HL-60 (cell line): ENCODE measurements around the gene PGM1.

Experiments used
- DNase-seq, 2 experiments: peaks; one replicate each; pipeline ENCODE4 v3.0.0-alpha.2; 2010 to 2020; ENCODE audit warnings: low read depth in 1 of 2, low spot score in 1 of 2
- H3K27ac ChIP-seq: fragments of 250-450 bp; sonication (Bioruptor Pico); replicated peaks from 2 replicates; pipeline ENCODE4 v1.5.1; 2020; ENCODE audit warnings: mild to moderate bottlenecking, moderate library complexity
- H3K27me3 ChIP-seq: fragments of 250-450 bp; sonication (Bioruptor Pico); 2 replicates; pipeline ENCODE4 v1.5.1; 2021; ENCODE audit warnings: mild to moderate bottlenecking, moderate library complexity; ENCODE audit not compliant: insufficient read depth, poor library complexity, severe bottlenecking
- H3K4me3 ChIP-seq: replicated peaks from 2 replicates; pipeline ENCODE4 v1.5.1; 2011; ENCODE audit warnings: mild to moderate bottlenecking, control low read depth, low read length; ENCODE audit not compliant: insufficient read depth
- GABPA ChIP-seq: IDR thresholded peaks from 2 replicates; pipeline ENCODE4 v1.6.1; 2012; ENCODE audit warnings: low read depth
- POLR2AphosphoS5 ChIP-seq: IDR thresholded peaks from 2 replicates; pipeline ENCODE4 v1.6.1; 2012; ENCODE audit warnings: low read depth
- SPI1 ChIP-seq: IDR thresholded peaks from 2 replicates; pipeline ENCODE4 v1.6.1; 2012; ENCODE audit warnings: low read depth, mild to moderate bottlenecking, borderline replicate concordance
- TF ChIP-seq, protein P1 (sequence below): IDR thresholded peaks from one replicate; pipeline ENCODE4 v1.5.1; 2011; ENCODE audit warnings: low read length, control low read depth, inconsistent platforms; ENCODE audit not compliant: insufficient read depth
- TF ChIP-seq, protein P2 (sequence below): IDR thresholded peaks from 2 replicates; pipeline ENCODE4 v1.6.1; 2012; ENCODE audit warnings: low read depth; ENCODE audit not compliant: insufficient replicate concordance

PGM1 gene

DNA sequence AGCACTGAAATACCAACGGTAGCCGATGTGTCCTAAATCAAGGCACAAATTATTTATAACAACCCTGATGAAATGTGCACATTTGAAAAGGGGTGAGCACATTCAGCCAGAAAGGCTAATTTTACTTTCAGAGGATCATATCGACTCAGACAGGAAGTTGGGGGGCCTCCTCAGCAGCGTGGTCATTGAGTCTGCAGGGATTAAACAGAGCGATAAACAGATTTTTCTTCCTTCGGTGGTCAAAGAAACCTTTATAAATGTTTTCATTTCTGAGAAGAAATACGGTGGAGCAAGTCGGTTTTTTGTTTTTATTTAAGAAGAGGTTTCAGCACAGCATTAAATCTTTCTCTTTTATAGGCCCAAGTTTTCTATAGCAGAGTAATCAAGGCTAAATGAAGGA lies 45.7 kb downstream of the PGM1 start:
- no peak overlapping the region for H3K27ac ChIP-seq
- no peak overlapping the region for H3K4me3 ChIP-seq
- no peaks in the 10 kb centered on the region for H3K27me3 ChIP-seq
- DNase-seq: no peak
- TF ChIP-seq, protein P1, sequence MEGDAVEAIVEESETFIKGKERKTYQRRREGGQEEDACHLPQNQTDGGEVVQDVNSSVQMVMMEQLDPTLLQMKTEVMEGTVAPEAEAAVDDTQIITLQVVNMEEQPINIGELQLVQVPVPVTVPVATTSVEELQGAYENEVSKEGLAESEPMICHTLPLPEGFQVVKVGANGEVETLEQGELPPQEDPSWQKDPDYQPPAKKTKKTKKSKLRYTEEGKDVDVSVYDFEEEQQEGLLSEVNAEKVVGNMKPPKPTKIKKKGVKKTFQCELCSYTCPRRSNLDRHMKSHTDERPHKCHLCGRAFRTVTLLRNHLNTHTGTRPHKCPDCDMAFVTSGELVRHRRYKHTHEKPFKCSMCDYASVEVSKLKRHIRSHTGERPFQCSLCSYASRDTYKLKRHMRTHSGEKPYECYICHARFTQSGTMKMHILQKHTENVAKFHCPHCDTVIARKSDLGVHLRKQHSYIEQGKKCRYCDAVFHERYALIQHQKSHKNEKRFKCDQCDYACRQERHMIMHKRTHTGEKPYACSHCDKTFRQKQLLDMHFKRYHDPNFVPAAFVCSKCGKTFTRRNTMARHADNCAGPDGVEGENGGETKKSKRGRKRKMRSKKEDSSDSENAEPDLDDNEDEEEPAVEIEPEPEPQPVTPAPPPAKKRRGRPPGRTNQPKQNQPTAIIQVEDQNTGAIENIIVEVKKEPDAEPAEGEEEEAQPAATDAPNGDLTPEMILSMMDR: no peak
- TF ChIP-seq POLR2AphosphoS5: no peak
- TF ChIP-seq, protein P2, sequence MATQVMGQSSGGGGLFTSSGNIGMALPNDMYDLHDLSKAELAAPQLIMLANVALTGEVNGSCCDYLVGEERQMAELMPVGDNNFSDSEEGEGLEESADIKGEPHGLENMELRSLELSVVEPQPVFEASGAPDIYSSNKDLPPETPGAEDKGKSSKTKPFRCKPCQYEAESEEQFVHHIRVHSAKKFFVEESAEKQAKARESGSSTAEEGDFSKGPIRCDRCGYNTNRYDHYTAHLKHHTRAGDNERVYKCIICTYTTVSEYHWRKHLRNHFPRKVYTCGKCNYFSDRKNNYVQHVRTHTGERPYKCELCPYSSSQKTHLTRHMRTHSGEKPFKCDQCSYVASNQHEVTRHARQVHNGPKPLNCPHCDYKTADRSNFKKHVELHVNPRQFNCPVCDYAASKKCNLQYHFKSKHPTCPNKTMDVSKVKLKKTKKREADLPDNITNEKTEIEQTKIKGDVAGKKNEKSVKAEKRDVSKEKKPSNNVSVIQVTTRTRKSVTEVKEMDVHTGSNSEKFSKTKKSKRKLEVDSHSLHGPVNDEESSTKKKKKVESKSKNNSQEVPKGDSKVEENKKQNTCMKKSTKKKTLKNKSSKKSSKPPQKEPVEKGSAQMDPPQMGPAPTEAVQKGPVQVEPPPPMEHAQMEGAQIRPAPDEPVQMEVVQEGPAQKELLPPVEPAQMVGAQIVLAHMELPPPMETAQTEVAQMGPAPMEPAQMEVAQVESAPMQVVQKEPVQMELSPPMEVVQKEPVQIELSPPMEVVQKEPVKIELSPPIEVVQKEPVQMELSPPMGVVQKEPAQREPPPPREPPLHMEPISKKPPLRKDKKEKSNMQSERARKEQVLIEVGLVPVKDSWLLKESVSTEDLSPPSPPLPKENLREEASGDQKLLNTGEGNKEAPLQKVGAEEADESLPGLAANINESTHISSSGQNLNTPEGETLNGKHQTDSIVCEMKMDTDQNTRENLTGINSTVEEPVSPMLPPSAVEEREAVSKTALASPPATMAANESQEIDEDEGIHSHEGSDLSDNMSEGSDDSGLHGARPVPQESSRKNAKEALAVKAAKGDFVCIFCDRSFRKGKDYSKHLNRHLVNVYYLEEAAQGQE: no peak
- no peak for TF ChIP-seq GABPA
- no peak for TF ChIP-seq SPI1

DNA sequence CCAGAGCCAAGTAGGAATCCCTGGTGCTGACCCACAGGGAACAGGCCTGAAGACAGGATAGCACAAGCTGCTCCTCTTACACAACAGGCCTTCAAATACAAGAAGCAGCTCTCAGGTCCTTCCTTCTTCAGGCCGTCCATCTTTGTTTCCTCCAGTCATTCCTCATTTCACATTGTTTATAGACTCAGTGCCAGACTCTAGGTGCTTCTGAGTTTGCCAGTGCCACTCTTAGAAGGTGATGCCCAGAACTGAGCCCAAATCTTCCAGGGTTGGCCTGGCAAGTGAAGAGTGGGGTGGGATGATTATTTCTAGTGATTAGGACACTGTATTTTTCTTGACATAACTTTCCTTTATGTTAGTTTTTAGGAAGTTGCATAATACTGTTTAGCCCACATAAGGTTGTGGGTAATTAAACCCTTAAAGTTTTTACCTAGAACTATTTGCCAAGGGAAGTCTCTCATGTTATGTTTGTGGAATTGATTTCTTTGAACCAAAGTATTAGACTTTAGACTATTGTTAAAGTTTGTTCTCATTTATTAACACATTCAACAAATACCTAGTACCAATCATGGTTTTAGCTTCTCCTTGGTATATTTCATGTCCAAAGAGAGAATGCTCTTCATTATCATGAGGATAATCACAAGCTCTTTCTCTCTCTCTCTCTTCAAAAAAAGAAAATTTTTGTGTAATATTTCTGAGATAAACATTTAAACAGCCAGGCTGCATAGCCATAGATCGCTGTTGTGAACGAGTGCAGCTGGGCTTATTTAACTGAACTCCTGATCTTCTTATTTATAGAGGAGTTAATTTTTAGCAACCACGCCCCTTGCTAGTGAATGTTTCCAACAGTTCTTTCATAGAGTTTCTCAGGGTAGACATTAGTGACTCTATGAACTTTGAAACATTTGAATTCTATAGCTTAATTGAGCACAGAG lies 47.7 kb downstream of the PGM1 start:
- Histone ChIP-seq H3K27me3 (no peaks in the 10 kb centered on the region), H3K4me3 (no peak overlapping the region), H3K27ac (peak overlapping the region; percentile 61)
- TF ChIP-seq POLR2AphosphoS5 (no peak), SPI1 (no peak), GABPA (no peak)
- TF ChIP-seq, protein P1: no peak
- TF ChIP-seq, protein P2: no peak
- peak; percentile 31 to 51 for DNase-seq

DNA sequence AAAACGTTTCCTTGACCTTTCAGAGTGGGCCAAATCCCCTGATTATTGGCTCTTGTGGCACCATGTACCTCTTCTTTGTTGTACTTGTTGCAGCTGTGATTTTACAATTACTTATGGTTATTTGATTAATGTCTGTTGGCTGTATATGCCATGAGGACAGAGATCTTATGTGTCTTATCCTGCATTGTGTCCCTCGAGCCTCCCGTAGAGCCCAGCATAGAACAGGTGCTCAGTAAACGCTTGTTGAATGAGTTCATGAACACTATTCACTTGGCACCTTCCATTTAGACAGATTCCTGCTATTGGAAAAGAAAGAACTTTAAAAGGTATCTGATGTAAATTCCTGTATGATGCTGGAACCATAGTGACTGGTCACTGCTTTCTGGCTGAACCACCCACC lies 48.4 kb downstream of the PGM1 start:
- Histone ChIP-seq H3K27me3 (no peaks in the 10 kb centered on the region), H3K27ac (no peak overlapping the region; the same call in 1 of the 2 replicates), H3K4me3 (no peak overlapping the region)
- TF ChIP-seq POLR2AphosphoS5 (no peak), GABPA (no peak), SPI1 (no peak)
- TF ChIP-seq, protein P2: no peak
- TF ChIP-seq, protein P1: no peak
- DNase-seq: no peak
